GM19372 (cell line): ENCODE data around the gene TINAG.

ENCODE experiments used
- ATAC-seq: cut with Tn5 transposase; IDR thresholded peaks from one replicate; pipeline ENCODE4 v1.9.1; 2021; ENCODE audit warnings: mild to moderate bottlenecking, low read depth, moderate library complexity; ENCODE audit not compliant: unreplicated experiment

TINAG gene, protein sequence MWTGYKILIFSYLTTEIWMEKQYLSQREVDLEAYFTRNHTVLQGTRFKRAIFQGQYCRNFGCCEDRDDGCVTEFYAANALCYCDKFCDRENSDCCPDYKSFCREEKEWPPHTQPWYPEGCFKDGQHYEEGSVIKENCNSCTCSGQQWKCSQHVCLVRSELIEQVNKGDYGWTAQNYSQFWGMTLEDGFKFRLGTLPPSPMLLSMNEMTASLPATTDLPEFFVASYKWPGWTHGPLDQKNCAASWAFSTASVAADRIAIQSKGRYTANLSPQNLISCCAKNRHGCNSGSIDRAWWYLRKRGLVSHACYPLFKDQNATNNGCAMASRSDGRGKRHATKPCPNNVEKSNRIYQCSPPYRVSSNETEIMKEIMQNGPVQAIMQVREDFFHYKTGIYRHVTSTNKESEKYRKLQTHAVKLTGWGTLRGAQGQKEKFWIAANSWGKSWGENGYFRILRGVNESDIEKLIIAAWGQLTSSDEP

DNA sequence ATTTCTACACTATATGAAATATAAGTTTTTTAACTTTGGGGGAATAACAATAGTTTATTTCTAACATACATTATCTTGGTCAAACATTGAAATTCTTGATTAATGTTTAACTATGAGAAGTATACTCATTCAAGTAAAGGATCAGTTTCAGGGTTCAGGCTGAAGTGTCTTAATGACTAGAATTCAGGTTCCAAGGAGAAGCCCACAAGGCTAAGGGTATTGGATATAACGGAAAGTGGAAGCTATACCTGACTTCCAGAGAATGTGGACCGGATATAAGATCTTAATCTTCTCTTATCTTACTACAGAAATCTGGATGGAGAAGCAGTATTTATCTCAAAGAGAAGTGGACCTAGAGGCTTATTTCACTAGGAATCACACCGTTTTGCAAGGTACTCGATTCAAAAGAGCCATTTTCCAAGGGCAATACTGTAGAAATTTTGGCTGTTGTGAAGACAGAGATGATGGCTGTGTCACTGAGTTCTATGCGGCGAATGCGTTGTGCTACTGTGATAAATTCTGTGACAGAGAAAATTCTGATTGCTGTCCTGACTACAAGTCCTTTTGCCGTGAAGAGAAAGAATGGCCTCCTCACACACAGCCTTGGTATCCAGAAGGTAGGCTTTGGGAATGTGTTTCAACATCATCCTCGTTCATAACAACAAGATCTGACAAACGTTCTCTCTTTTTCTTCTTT is at the start of gene TINAG:
TINAG (plus strand) TSS at position 153 of the 697 bp plus-strand sequence; CDS start at position 263, 110 bp downstream.
- ATAC-seq: no peak

DNA sequence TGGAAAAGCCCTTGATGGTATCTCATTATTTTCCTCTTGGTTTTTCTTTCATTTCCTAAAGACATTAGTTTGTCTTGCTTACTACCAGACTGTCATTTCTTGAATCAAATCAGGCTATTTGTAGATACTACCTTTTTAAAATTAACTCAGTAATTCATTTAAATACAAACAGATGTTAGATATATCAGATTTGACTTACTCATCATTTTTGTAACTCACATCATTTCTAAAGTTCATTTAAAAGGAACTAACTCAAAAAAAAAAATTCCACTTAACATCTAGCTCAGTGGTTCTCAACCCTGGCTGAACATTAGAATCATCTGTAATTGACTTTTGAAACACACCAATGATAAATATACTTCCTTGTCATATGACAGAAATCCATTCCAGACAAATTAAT is 48.2 kb upstream of the TINAG start:
- no peak for ATAC-seq

DNA sequence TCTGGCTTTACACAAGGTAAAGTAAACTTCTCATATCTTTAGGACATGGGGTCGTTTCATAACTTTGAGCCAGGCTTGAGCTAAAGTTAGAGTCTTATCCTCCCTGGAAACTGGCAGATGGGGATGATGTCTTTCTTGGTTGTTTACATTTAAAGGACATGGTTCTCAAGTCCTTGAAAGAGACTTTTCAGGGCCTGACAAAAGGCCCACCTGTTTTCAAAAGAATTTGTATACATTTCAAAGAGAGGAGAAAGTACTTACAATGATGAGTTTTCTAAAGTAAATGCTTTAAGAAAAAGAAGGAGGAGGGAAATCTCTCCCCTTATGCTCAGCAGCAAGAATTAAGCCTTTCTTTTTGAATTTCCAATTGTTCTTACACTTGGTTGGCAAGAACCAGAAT is 45.7 kb upstream of the TINAG start:
- no peak for ATAC-seq

DNA sequence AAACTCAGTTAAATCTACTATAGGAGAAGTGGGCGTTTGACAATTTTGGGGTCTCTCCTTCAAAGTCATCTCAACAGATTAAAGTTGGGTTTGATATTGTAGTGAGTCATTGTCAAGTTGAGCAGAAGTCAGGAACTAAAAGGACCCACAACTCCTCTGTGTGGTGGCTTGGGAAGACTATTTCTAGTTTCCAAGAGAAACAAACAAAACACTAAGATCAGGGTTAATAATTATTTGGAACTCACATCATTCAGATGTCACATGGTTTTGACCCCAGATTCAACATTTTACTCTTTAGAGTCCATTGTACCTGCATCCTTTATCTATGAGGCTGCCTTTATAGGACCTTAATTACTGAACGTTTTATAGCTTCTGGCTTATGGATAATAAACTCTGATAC is 45.3 kb upstream of the TINAG start:
- no peak for ATAC-seq

DNA sequence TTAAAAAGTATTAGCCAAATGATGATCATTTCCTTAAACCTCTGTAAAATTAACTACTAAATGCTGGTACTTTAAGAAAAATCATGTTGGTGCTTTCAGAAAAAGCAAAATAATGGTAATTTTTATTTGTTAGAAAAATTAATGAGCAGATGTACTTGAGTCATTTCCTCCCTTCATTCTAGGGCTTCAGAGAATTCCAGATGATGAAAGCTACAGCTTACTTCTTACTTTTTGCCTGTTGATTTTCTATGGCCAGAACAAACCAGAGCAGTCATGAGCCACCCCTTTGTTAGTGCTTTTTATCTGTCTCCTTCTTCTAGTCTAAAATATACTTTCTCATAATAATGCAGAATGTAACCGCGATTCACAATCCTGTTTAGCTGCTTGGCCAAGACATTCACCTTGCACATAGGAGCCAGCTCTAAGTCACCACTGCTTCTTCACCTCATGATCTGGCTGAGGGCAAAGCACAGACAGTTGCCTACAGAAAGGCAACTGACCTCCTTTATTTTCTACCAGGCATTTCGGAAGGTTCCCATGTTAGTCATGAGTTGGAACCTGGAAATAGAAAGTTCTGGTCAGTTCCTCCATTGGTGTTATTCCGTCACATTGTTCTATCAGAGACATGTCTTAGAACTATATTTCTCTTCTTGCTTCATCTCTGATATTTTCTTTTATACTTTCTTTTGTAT is 43.5 kb upstream of the TINAG start:
- ATAC-seq: no peak

DNA sequence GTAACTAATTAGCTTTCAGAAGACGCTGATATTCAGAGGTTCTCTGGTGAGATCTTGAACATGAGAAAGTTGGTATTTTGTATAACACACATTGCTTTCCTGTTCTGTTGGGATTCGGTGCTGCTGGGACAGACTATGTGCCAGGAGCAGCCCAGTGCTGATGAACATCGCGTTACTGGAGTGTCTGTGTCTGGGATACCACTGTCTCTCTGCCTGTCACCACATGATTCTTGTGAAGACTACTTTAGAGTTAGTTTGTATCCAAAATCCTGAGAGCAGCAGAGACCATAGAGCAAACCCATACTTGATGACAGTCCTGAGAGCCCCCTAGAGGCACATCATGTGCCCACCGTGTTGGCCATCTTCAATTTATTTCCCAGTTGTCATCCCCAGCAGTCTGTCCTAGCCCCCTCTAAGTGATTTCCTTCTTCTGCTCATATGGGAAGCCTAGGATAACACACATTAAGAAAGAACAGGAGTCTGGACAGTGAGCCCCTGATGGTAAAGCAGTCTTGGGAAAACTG is 41.8 kb upstream of the TINAG start:
- ATAC-seq: no peak

DNA sequence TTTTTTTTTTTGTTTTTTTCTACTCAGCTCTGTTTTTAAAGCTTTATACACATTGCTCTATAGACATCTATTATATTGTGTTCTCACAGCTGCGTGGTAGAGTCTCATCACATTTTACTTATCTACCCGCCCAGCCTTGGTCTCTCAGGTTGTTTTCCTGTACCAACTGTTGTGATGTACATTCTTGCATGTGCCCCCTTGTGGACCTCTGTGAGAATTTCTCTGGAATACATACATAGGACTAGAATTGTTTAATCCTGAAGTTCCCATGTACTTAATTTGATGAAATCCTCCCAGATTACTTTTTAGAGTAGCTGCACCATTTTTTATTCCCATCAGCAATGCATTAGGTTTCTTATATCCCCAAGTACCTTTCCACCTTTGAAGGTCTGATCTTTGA is 40.4 kb upstream of the TINAG start:
- ATAC-seq: no peak

DNA sequence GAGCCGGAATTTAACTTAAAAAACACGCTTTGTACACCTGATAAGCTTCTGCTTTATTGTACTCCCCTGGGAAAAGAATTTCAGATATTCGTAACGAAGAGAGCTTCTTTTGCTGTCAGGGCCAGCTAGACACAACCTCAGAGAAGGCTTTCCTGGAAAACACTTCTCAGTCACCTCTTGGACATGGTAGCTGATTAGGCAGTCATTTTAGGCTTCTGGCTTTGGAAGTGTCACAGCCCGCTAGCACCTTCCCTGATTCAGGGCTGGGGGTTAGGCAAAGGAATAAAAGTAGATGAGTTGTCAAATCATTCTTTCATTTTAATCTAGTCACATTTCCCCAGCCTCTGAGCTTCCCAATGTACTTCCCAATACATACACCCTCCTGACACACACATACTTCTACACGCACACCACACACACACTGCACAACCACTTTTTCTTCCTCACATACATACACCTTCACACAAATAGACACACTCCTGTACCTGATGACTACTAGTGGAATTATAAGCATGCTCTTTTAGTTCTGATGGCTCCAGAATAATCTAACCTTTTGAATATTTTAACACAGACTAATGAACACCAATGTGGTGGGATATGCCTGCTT is 34.9 kb upstream of the TINAG start:
- no peak for ATAC-seq

DNA sequence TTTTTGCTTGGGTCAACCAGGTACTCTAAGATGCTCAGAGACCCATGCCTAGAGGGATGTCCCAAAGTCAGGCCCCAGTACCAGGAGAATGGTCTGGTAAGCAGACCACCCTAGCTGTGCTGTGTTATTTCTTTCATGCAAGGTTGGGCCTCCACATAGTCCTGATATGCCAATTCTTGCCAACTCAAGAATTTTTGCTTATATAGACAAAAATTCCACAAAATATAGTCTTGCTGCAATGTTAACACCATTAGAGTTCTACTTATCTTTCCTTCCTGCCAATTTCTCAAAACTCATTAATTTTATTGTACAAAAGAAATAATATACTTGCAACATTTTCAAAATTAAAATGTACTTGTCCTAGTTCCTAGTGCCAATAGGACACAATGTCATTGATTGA is 33.9 kb upstream of the TINAG start:
- ATAC-seq: no peak

DNA sequence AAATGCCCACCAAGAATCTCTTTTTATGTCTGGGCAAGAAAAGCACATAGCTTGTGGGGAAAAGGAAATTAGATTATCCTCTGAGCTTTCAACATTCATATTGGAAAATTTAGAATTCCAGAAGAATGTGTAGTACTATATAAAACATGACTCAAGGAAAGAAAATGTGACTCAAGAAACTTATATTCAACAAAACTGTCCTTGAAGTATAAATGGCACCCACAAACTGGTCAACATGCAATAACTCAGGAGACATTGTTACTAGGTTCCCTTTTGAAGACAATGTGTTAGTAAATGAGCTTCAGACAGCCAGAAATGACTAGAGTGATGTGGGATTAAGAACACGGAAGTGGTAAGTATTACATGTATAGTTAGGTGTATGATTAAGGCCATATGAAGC is 26.1 kb upstream of the TINAG start:
- no peak for ATAC-seq

DNA sequence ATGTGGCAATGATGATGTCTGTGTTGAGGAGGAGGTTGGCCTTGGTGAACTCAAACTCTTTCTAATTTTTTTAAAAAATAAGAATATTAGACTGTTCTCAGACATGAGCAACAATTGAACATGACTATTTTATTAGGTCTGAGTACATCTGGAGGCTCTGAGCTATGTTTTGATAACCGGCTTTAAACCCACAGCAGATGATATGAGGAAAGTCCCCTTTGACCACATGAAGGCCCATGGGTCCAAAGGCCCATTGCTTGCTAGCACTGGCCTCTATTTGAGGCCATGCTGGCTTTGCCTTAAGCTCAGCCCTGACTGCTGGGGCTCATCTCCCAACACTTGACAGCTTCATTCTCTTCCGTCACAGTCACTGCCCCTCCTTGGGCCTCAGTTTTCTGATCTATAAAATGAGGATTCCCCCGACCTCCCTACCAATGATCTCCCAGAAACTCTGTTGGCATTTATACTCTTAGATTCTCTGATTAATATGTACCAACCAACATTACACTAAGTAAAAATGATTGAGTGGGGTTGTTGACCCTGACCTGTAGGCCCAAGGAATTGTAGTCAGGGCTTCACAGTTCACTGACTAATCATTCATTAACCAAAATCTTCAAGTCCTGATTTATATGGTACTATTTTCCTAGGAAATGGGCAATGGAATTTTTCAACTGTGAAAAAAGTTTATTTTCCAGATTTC is 23.9 kb upstream of the TINAG start:
- no peak for ATAC-seq

DNA sequence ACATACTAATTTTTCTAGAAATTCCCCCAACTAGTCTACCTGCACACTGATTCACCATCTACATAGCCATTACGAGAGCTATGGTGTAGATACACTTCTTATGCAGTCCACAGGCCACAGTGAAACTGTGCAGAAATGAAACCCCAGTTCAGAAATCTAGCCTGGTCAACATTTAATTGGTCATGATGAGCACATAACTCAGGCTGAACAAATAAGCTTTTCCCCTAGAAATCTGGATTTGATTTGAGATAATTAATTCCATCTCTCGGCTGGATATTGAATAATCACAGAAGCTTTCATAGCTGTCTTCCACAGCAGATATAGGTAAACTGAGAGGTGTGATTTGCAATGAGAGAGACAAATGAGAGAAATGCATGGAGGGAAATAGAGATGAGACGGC is 22.6 kb upstream of the TINAG start:
- ATAC-seq: no peak

DNA sequence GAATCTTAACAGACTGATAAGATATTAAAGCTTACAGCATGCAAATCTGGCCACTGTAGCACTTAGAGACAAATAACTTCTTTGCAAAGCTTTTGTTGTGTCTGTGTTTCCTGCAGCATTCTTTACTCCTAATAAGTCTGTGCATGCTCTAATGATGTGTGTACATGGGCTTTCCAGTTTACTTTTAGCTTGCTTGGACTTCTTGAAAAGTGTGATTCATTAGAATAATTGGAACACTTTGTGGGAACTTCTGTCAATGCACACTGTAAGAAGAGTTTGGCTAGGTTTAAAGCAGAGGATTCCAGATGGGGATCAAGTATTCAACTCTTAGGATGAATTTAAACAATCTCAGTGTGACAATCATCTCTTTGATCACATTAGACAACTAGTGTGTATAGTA is 22.1 kb upstream of the TINAG start:
- ATAC-seq: no peak

DNA sequence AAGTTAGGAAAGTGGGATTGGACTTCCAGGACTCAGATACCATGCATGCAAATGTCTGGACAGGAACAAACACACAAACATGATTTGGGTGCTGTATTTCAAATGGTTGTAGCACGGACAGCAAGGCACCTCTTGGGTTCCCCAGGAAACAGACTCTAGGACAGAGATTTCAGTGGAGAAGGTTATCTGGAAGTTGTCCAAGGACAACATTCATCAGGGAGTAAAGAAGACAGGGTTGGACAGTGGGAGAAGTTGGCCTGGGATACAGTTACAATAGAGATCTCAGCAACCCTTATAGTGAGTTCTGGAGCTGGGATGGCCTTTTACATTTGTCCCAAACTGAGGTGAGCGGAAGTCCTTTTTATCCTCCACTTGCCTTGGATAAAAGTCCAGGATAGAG is 19.8 kb upstream of the TINAG start:
- ATAC-seq: no peak

DNA sequence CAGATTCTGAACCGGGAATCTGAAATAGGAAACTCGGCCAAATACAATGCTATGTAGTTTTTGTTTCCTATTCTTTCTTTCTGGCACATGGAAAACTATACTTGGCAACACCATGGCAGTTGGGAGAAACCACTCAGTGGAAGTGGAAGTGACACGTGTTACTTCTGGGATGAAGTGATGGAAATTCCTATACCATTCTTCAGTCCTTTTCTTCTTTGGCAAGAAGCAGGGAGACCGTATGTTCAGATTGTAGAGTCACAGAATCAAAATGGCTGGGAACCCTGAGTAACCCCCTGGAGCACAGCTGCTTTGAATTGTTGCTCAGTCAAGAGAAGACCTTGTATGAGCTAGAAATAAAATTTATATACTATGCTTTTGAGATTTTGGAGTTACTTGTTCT is 18.8 kb upstream of the TINAG start:
- ATAC-seq: no peak

DNA sequence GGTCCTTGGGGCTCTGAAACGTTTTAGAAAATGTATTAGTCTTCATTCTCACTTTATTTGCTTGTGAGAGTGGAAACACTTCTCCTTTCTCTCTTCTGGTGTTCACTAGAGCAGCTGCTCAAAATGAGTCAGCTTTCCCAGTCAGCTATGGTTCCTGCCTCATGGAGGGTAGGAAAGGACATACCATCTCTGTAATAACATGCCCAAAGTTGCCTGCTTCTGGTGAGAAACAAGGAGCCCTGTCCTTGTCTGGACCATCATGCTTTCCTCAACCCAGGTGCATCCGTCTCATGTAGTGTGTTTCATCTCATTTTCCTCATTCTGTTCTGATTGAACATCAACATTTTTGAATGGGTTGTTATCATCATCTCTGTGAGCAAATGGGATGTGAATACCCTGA is 17.1 kb upstream of the TINAG start:
- ATAC-seq: peak; percentile 57

DNA sequence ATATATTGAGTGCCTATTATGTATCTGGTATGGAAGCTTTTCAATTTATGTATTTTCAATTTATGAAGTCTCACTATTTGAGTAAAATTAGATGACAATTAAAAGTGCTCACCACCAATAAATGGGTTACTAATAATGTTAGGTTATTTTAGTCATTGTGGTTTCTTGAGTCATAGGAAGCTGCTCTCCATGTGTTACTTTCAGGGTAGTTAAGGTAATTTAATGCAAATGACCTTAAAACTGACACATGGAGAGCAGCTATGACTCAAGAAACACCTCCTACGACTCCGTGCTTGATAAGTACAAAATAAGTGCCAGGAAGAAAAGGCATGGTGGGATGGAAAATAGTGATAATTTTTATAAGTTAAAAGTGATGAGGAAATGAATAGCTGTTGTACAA is 16.5 kb upstream of the TINAG start:
- peak; percentile 79 for ATAC-seq

DNA sequence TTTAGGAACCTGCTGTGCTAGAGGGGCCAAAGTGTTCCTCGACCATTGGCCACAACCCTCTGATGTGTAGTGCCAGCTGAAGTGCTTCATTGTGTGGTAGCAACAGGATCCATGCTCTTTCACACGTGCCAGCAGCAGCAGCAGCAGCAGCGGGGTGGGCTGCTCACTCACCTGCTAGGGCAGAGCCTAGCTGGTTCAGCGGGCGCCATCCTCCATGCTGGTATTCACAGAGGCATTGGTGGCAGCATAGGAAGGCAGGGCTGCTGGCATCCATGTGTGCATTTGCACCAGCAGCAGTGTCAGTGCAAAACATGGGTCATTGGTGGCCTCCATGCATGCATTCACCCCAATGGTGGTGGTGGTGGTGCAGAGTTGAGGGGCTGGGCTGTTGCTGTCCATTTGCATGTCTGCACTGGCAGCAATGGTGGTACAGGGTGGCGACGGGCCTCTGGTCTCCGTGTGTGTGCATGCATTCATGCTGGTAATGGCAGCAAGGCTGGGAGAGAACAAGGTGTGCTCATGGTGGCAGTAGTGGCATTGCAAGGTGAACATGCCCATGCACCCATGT is 13.2 kb upstream of the TINAG start:
- no peak for ATAC-seq

DNA sequence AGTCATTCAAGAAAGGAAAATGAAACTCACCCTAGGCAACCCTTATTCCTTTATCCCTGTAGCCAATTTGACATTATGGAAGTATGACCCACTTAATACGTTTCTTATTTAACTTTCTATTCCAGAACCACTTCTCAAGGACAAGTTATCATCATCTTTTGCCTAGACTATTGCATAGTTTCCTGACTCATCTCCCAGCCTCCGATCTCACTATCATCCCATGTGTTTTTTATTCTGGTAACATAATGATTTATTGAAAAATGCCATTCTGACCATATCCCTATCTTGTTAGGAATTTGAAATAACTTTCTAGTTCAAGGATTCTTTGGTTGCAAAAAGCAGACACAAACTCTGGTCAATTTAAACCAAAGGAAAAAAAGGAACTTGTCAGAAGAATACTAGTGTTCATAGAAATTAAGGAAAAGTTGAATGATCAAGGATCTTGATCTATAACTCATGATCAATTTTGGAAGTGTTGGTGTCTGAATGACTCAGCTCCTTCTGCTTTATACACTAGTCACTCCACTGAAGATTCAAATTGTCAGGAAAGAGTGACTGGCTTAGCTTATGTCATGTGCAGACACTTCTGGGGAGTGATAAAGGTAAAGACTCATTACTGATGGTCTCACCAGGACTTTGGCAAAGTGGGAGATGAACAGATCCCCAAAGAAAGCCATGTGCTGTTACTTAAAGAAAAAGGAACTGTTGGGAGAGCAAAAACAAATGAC is 8.5 kb upstream of the TINAG start:
- no peak for ATAC-seq
